HEK293 (cell line): ENCODE results near the gene DIP2C.
"Not testable (repeated sequence)": the region's sequence is repeated elsewhere in the genome, so short reads cannot be mapped to it uniquely, and the experiment has no call there.

Source experiments
- ATF2 ChIP-seq: fragments of 450-650 bp; formaldehyde crosslinking; IDR thresholded peaks from 2 replicates; pipeline ENCODE4 v1.5.1; 2016; ENCODE audit warnings: missing biosample characterization, missing genetic modification characterization, low read depth
- CTCF ChIP-seq: fragments of 450-650 bp; formaldehyde crosslinking; IDR thresholded peaks from 2 replicates; pipeline ENCODE4 v1.5.1; 2016; ENCODE audit warnings: missing biosample characterization, missing genetic modification characterization
- INSM2 ChIP-seq: fragments of 450-650 bp; formaldehyde crosslinking; IDR thresholded peaks from 2 replicates; pipeline ENCODE4 v1.5.1; 2016; ENCODE audit warnings: missing biosample characterization, missing genetic modification characterization
- PRDM10 ChIP-seq: fragments of 450-650 bp; formaldehyde crosslinking; IDR thresholded peaks from 2 replicates; pipeline ENCODE4 v1.5.1; 2016; ENCODE audit warnings: missing biosample characterization, missing genetic modification characterization
- ZBTB26 ChIP-seq: fragments of 450-650 bp; formaldehyde crosslinking; optimal IDR thresholded peaks from 2 replicates; pipeline ENCODE3; 2016; ENCODE audit warnings: missing biosample characterization, mild to moderate bottlenecking, missing genetic modification characterization
- ZNF513 ChIP-seq: fragments of 450-650 bp; IDR thresholded peaks from 2 replicates; pipeline ENCODE4 v1.5.1; 2018; ENCODE audit warnings: missing biosample characterization, missing genetic modification characterization
- ZNF629 ChIP-seq: fragments of 450-650 bp; formaldehyde crosslinking; IDR thresholded peaks from 2 replicates; pipeline ENCODE4 v1.5.1; 2017; ENCODE audit warnings: missing biosample characterization, missing genetic modification characterization

GRCh38 chr10:347774-348173 lies 341.7 kb downstream of the DIP2C start:
- TF ChIP-seq CTCF, ZBTB26, ATF2, ZNF513, ZNF629, INSM2, PRDM10 (tag by site-specific recombination): not testable (repeated sequence)
